H9 (cell line): ENCODE measurements around the gene CADPS2. TPM values are rescaled to one million over a fixed set of nuclear protein-coding genes. Genes with fewer than 3 reads are reported as not detected.

ENCODE experiments used
- DNase-seq: peaks from one replicate; pipeline ENCODE4 v3.0.0-alpha.2; 2017
- H2AFZ ChIP-seq: one replicate; pipeline ENCODE4 v1.6.1; 2013; ENCODE audit warnings: mild to moderate bottlenecking, low read length, control low read depth, moderate library complexity
- H2AK5ac ChIP-seq: 2 replicates; pipeline ENCODE4 v1.6.1; 2013; ENCODE audit warnings: low read length, control low read depth, mixed read lengths; ENCODE audit not compliant: insufficient read length
- H2BK120ac ChIP-seq: one replicate; pipeline ENCODE4 v1.6.1; 2013; ENCODE audit warnings: low read depth, mild to moderate bottlenecking, low read length, control low read depth, inconsistent platforms; ENCODE audit not compliant: poor library complexity, severe bottlenecking
- H2BK12ac ChIP-seq: 2 replicates; pipeline ENCODE4 v1.6.1; 2013; ENCODE audit warnings: low read length, control low read depth, mixed read lengths, low read depth; ENCODE audit not compliant: insufficient read length
- H2BK15ac ChIP-seq: 2 replicates; pipeline ENCODE4 v1.6.1; 2013; ENCODE audit warnings: low read depth, low read length, control low read depth
- H2BK20ac ChIP-seq: one replicate; pipeline ENCODE4 v1.6.1; 2013; ENCODE audit warnings: low read depth, mild to moderate bottlenecking, low read length, control low read depth, inconsistent platforms; ENCODE audit not compliant: poor library complexity, severe bottlenecking
- H2BK5ac ChIP-seq: 2 replicates; pipeline ENCODE4 v1.6.1; 2013; ENCODE audit warnings: low read length, control low read depth, mixed read lengths; ENCODE audit not compliant: insufficient read length
- H3K14ac ChIP-seq: 2 replicates; pipeline ENCODE4 v1.6.1; 2013; ENCODE audit warnings: low read length, control low read depth; ENCODE audit not compliant: insufficient read depth
- H3K18ac ChIP-seq: 2 replicates; pipeline ENCODE4 v1.6.1; 2013; ENCODE audit warnings: low read depth, mild to moderate bottlenecking, mixed read lengths, low read length, control low read depth; ENCODE audit not compliant: insufficient read length
- H3K23ac ChIP-seq: 2 replicates; pipeline ENCODE4 v1.6.1; 2013; ENCODE audit warnings: low read length, control low read depth, mixed read lengths, low read depth; ENCODE audit not compliant: insufficient read length
- H3K23me2 ChIP-seq: 2 replicates; pipeline ENCODE4 v1.6.1; 2013; ENCODE audit warnings: low read depth, mild to moderate bottlenecking, mixed read lengths, low read length, control low read depth; ENCODE audit not compliant: insufficient read length, poor library complexity, severe bottlenecking
- H3K27ac ChIP-seq: 2 replicates; pipeline ENCODE4 v1.5.1; 2013; ENCODE audit warnings: low read length, control low read depth, mixed read lengths, low read depth; ENCODE audit not compliant: insufficient read length
- H3K27me3 ChIP-seq: 2 replicates; pipeline ENCODE4 v1.6.1; 2013; ENCODE audit warnings: low read length, control low read depth, inconsistent platforms; ENCODE audit not compliant: insufficient read depth
- H3K4ac ChIP-seq: 2 replicates; pipeline ENCODE4 v1.6.1; 2013; ENCODE audit warnings: low read depth, mild to moderate bottlenecking, control low read depth, inconsistent platforms, low read length, moderate library complexity
- H3K4me1 ChIP-seq: 2 replicates; pipeline ENCODE4 v1.6.1; 2013; ENCODE audit warnings: low read length, control low read depth, inconsistent platforms; ENCODE audit not compliant: insufficient read depth
- H3K4me2 ChIP-seq: 2 replicates; pipeline ENCODE4 v1.6.1; 2013; ENCODE audit warnings: low read length, control low read depth, mixed read lengths; ENCODE audit not compliant: insufficient read length, insufficient read depth
- H3K56ac ChIP-seq: 2 replicates; pipeline ENCODE4 v1.6.1; 2013; ENCODE audit warnings: low read depth, mild to moderate bottlenecking, mixed read lengths, low read length, control low read depth; ENCODE audit not compliant: insufficient read length
- H3K79me1 ChIP-seq: 2 replicates; pipeline ENCODE4 v1.6.1; 2013; ENCODE audit warnings: low read depth, mild to moderate bottlenecking, moderate library complexity, low read length, control low read depth, inconsistent platforms; ENCODE audit not compliant: insufficient read depth, poor library complexity, severe bottlenecking
- H3K79me2 ChIP-seq: 2 replicates; pipeline ENCODE4 v1.6.1; 2013; ENCODE audit warnings: low read length, control low read depth, inconsistent platforms; ENCODE audit not compliant: insufficient read depth
- H3K9ac ChIP-seq: 2 replicates; pipeline ENCODE4 v1.6.1; 2013; ENCODE audit warnings: low read length, control low read depth, mixed read lengths; ENCODE audit not compliant: insufficient read length; ENCODE audit errors: extremely low read depth
- H3K9me3 ChIP-seq: one replicate; pipeline ENCODE4 v1.6.1; 2013; ENCODE audit warnings: low read depth, low read length, inconsistent platforms; ENCODE audit not compliant: control insufficient read depth
- H3T11ph ChIP-seq: one replicate; pipeline ENCODE4 v1.6.1; 2013; ENCODE audit warnings: mild to moderate bottlenecking, low read length, control low read depth, inconsistent platforms
- H4K20me1 ChIP-seq: one replicate; pipeline ENCODE4 v1.6.1; 2013; ENCODE audit not compliant: control insufficient read depth, insufficient read length, insufficient read depth
- H4K5ac ChIP-seq: 2 replicates; pipeline ENCODE4 v1.6.1; 2013; ENCODE audit warnings: low read depth, mild to moderate bottlenecking, mixed read lengths, low read length, control low read depth; ENCODE audit not compliant: insufficient read length
- H4K8ac ChIP-seq: replicated peaks from 2 replicates; pipeline ENCODE4 v1.6.1; 2013; ENCODE audit warnings: low read length, control low read depth, mixed read lengths, low read depth; ENCODE audit not compliant: insufficient read length
- H4K91ac ChIP-seq: 2 replicates; pipeline ENCODE4 v1.6.1; 2013; ENCODE audit warnings: low read depth, mild to moderate bottlenecking, moderate library complexity, mixed read lengths, low read length, control low read depth; ENCODE audit not compliant: insufficient read length
- H3K27ac Mint-ChIP-seq, 3 experiments: 2 replicates in 2 of 3; 3 replicates in 1 of 3; pipeline ENCODE4 v1.8.0; 2020 to 2021; ENCODE audit warnings: mixed read lengths in 3 of 3, mild to moderate bottlenecking in 1 of 3, moderate library complexity in 1 of 3
- H3K27me3 Mint-ChIP-seq: 2 replicates; pipeline ENCODE4 v1.8.0; 2021; ENCODE audit warnings: low read depth, mild to moderate bottlenecking, moderate library complexity, mixed read lengths
- H3K36me3 Mint-ChIP-seq, 3 experiments: 2 replicates in 2 of 3; 3 replicates in 1 of 3; pipeline ENCODE4 v1.8.0; 2020 to 2021; ENCODE audit warnings: low read depth in 3 of 3, mixed read lengths in 3 of 3; ENCODE audit not compliant: insufficient read depth in 1 of 3
- H3K4me1 Mint-ChIP-seq, 2 experiments: 2 replicates each; pipeline ENCODE4 v1.8.0; 2020; ENCODE audit warnings: mixed read lengths in 2 of 2
- H3K4me3 Mint-ChIP-seq, 2 experiments: 2 replicates in 1 of 2; 3 replicates in 1 of 2; pipeline ENCODE4 v1.8.0; 2020 to 2021; ENCODE audit warnings: mild to moderate bottlenecking in 2 of 2, mixed read lengths in 2 of 2, moderate library complexity in 1 of 2
- H3K9me3 Mint-ChIP-seq, 2 experiments: 2 replicates in 1 of 2; 3 replicates in 1 of 2; pipeline ENCODE4 v1.8.0; 2020; ENCODE audit warnings: mild to moderate bottlenecking in 2 of 2, mixed read lengths in 2 of 2, moderate library complexity in 1 of 2
- CTCF ChIP-seq: fragments of 200-600 bp; sonication (generic); conservative IDR thresholded peaks from 3 replicates; pipeline ENCODE4 v1.8.0; 2021; ENCODE audit warnings: antibody characterized with exemption, mild to moderate bottlenecking
- WGBS: extraction: QIAGEN DNeasy Blood & Tissue Kit; methylation state at CpG from one replicate; pipeline ENCODE4 v1.1.7; 2013; ENCODE audit warnings: missing lambda C conversion rate, low lambda C conversion rate, mixed read lengths; ENCODE audit not compliant: insufficient read length; ENCODE audit errors: extremely low coverage; 5-methylcytosine and 5-hydroxymethylcytosine counted together
- total RNA-seq: library from RNA; stranded (reverse); gene quantifications from 2 replicates; pipeline ENCODE4 v1.2.1, GENCODE V29; 2021

CADPS2 gene
- total RNA-seq, 1 experiment from 2014 or later: 7.1 TPM

GRCh38 chr7:122350701-122351100, 535.6 kb downstream of the CADPS2 start:
- H4K8ac ChIP-seq: no peak overlapping the region
- no peak overlapping the region for H3K27ac ChIP-seq
- H3K4me3 Mint-ChIP-seq: no peak overlapping the region
- no peak overlapping the region for H2AFZ ChIP-seq
- no peaks in the 10 kb centered on the region for H3K27me3 Mint-ChIP-seq
- no peaks in the 10 kb centered on the region for H3K9me3 ChIP-seq
- H3K79me1 ChIP-seq: no peaks in the 10 kb centered on the region
- no peak overlapping the region for H2BK12ac ChIP-seq
- peaks cover 27 to 28% of the 10 kb centered on the region in 2 experiments for H3K4me1 Mint-ChIP-seq
- H3K27me3 ChIP-seq: no peaks in the 10 kb centered on the region
- H4K5ac ChIP-seq: no peak overlapping the region
- H3K14ac ChIP-seq: no peak overlapping the region
- no peak overlapping the region for H3T11ph ChIP-seq
- H3K23me2 ChIP-seq: no peaks in the 10 kb centered on the region
- H4K20me1 ChIP-seq: no peaks in the 10 kb centered on the region
- no peak overlapping the region for H2AK5ac ChIP-seq
- no peak for DNase-seq
- no peak overlapping the region for H3K4me2 ChIP-seq
- no peak overlapping the region for H3K9ac ChIP-seq
- peak; percentile 33; the same call in 2 of the 3 replicates for TF ChIP-seq CTCF
- H2BK120ac ChIP-seq: no peak overlapping the region
- H3K9me3 Mint-ChIP-seq: no peaks in the 10 kb centered on the region
- no peak overlapping the region for H4K91ac ChIP-seq
- no peaks in the 10 kb centered on the region; the same call in 1 of the 2 replicates for H3K4me1 ChIP-seq
- no peak overlapping the region for H3K23ac ChIP-seq
- H3K4ac ChIP-seq: no peak overlapping the region
- H3K56ac ChIP-seq: no peak overlapping the region
- H2BK5ac ChIP-seq: no peak overlapping the region
- H2BK15ac ChIP-seq: no peak overlapping the region
- H3K18ac ChIP-seq: no peak overlapping the region
- WGBS: no CpG with 5 or more reads among the region's 3 CpGs
- H2BK20ac ChIP-seq: no peak overlapping the region
- H3K27ac Mint-ChIP-seq: peak overlapping the region in 1 of 3 experiments; percentile 83; a peak in 1 of 7 replicates
- H3K36me3 Mint-ChIP-seq: no peaks in the 10 kb centered on the region
- H3K79me2 ChIP-seq: no peaks in the 10 kb centered on the region
